ENCODE results near the gene SMOC1. TPM values are rescaled to one million over a fixed set of nuclear protein-coding genes. Genes with fewer than 3 reads are reported as not detected.

The SMOC1 gene
- total RNA-seq, 3 donors from 2014 or later (not counting 1 experiment from before 2014, with no cell fraction given), result not detected

DNA sequence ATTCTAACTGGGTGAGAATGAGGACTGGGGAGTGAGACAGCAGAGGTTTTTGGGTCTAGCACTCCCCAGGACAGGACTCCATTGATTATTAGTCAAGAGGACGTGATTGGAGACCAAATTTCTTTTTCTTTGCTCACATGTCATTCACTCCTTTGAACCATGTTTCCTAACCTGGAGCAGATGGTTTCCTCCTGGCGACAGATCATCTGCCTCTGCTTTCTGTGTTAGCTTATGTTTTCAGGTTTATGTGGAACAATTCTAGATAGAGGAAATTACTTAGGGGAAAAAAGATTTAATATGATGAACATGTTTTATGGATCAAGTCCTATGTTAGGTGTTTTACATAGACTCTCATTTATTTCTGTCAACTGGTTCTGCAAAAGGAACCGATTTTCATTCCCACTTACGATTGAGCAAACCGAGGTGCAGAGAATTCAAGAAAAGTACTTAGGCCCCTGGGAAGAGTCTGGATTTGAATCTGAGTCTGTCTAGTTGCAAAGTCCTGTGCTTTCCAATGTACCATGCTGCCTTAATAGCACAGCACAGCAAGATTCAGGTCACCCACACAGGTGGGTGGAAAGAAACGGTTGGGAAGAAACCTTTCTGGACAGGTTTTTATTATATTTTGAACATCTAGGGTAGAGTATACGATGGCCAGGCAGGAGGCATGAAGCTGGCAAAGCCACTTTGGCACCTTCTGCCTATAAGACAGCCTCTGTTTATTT, 30.8 kb downstream of the SMOC1 start:
- Histone ChIP-seq H3K27me3 (ENCODE audit: control insufficient read depth, insufficient read depth, low read length) (no peaks in the 10 kb centered on the region), H3K27ac (ENCODE audit: low read length) (no peak overlapping the region), H3K36me3 (ENCODE audit: control insufficient read depth, insufficient read depth, low read length) (no peaks in the 10 kb centered on the region), H3K4me1 (ENCODE audit: control insufficient read depth, insufficient read depth, low read length) (no peaks in the 10 kb centered on the region), H3K4me3 (ENCODE audit: low read length) (no peak overlapping the region), H3K9me3 (ENCODE audit: control insufficient read depth, insufficient read depth, low read length) (no peaks in the 10 kb centered on the region)
- ATAC-seq, result no peak
- Mint-ChIP-seq H3K27ac (no peak overlapping the region), H3K9me3 (no peaks in the 10 kb centered on the region), H3K36me3 (no peaks in the 10 kb centered on the region), H3K27me3 (ENCODE audit: low read depth in 2 of 2) (peaks cover under 1 to 2% of the 10 kb centered on the region in 2 donors), H3K4me1 (no peaks in the 10 kb centered on the region), H3K4me3 (no peak overlapping the region)
- DNase-seq, result no peak
- TF ChIP-seq, protein P1, sequence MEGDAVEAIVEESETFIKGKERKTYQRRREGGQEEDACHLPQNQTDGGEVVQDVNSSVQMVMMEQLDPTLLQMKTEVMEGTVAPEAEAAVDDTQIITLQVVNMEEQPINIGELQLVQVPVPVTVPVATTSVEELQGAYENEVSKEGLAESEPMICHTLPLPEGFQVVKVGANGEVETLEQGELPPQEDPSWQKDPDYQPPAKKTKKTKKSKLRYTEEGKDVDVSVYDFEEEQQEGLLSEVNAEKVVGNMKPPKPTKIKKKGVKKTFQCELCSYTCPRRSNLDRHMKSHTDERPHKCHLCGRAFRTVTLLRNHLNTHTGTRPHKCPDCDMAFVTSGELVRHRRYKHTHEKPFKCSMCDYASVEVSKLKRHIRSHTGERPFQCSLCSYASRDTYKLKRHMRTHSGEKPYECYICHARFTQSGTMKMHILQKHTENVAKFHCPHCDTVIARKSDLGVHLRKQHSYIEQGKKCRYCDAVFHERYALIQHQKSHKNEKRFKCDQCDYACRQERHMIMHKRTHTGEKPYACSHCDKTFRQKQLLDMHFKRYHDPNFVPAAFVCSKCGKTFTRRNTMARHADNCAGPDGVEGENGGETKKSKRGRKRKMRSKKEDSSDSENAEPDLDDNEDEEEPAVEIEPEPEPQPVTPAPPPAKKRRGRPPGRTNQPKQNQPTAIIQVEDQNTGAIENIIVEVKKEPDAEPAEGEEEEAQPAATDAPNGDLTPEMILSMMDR (IDR thresholded peaks at IDR 0.05), result no peak
- WGBS (ENCODE audit: insufficient coverage), result 88% methylated on average over 7 of the region's 7 CpGs
- intact Hi-C loops (cut with micrococcal nuclease), result no loop called here

DNA sequence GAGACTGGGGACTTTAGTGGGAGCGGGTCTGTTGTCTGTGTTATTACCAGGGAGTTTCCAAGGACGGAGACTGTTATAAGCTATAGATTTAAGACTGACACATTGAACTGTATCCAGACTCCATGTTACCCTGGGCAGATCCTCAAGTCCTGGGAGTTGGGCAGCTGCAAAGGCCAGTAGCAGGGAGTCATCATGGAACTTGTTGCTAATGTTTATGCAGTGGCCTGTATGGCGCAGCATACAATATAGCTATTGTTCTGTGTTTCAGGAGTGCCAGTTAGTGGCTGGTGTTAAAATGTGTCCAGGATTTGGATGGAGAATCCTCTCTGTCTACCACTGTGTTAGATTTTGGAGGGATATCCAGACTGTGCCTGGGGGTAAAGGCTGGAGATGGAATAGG, 31.7 kb downstream of the SMOC1 start:
- DNase-seq (no peak), ATAC-seq (no peak)
- Mint-ChIP-seq H3K4me3 (no peak overlapping the region), H3K36me3 (no peaks in the 10 kb centered on the region), H3K9me3 (no peaks in the 10 kb centered on the region), H3K27me3 (ENCODE audit: low read depth in 2 of 2) (peaks cover 9 to 11% of the 10 kb centered on the region in 2 donors), H3K4me1 (no peaks in the 10 kb centered on the region), H3K27ac (no peak overlapping the region)
- intact Hi-C loops (cut with micrococcal nuclease), result no loop called here
- WGBS (ENCODE audit: insufficient coverage), result 92% methylated on average over 3 of the region's 3 CpGs
- H3K27me3 ChIP-seq (ENCODE audit: control insufficient read depth, insufficient read depth, low read length), result no peaks in the 10 kb centered on the region
- TF ChIP-seq, protein P1 (IDR thresholded peaks at IDR 0.05), result no peak
- H3K36me3 ChIP-seq (ENCODE audit: control insufficient read depth, insufficient read depth, low read length), result no peaks in the 10 kb centered on the region
- H3K9me3 ChIP-seq (ENCODE audit: control insufficient read depth, insufficient read depth, low read length), result no peaks in the 10 kb centered on the region
- H3K27ac ChIP-seq (ENCODE audit: low read length), result no peak overlapping the region
- no peaks in the 10 kb centered on the region for H3K4me1 ChIP-seq (ENCODE audit: control insufficient read depth, insufficient read depth, low read length)
- no peak overlapping the region for H3K4me3 ChIP-seq (ENCODE audit: low read length)

DNA sequence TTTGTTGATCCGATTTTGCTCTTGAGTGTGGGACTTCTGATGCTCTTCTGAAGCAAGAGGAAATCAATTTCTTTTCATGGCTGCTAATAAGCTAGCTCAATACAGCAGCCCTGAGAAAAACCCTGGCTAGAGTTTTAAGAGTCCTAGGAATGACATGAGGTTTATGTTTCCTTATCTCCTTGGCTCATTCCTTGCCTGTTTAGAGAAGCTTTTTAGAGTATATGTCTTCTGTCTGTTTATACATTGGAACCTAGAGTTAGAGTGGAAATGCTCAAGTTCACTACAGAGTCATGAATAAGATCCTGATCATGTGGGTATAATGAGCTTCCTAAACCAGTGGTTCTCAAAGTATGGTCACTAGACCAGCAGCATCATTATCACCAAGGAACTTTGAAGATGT, 34.5 kb downstream of the SMOC1 start:
- no peak overlapping the region for H3K27ac Mint-ChIP-seq
- Histone ChIP-seq H3K4me1 (ENCODE audit: control insufficient read depth, insufficient read depth, low read length) (no peaks in the 10 kb centered on the region), H3K9me3 (ENCODE audit: control insufficient read depth, insufficient read depth, low read length) (no peaks in the 10 kb centered on the region), H3K27ac (ENCODE audit: low read length) (no peak overlapping the region), H3K36me3 (ENCODE audit: control insufficient read depth, insufficient read depth, low read length) (no peaks in the 10 kb centered on the region), H3K27me3 (ENCODE audit: control insufficient read depth, insufficient read depth, low read length) (no peaks in the 10 kb centered on the region), H3K4me3 (ENCODE audit: low read length) (no peak overlapping the region)
- intact Hi-C loops (cut with micrococcal nuclease), result no loop called here
- TF ChIP-seq, protein P1 (IDR thresholded peaks at IDR 0.05), result no peak
- no peak overlapping the region for H3K4me3 Mint-ChIP-seq
- peaks cover 18 to 24% of the 10 kb centered on the region in 2 donors for H3K27me3 Mint-ChIP-seq (ENCODE audit: low read depth in 2 of 2)
- DNase-seq, result no peak
- no peaks in the 10 kb centered on the region for H3K36me3 Mint-ChIP-seq
- ATAC-seq, result no peak
- 95% methylated on average over 1 of the region's 1 CpG for WGBS (ENCODE audit: insufficient coverage)
- H3K4me1 Mint-ChIP-seq, result no peaks in the 10 kb centered on the region
- no peaks in the 10 kb centered on the region for H3K9me3 Mint-ChIP-seq

DNA sequence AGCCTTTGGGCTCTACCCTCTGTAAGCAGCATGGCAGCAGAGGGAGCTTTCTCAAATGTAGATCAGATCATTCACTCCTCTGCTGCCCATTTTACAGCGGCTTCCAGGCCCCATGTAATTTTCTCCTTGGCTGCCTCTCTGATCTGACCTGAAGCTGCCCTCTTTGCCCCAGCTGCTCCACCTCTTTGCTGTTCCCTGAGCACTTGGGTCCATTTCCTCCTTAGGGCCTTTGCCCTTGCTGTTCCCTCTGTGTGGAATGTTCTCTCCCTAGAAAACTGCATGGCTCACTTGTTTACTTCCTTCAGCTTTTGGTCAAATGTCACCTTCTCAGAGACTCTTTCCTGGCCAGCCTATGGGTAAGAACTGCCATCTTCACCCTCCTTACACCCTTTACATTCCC, 37.2 kb downstream of the SMOC1 start:
- DNase-seq (no peak), ATAC-seq (no peak)
- no peaks in the 10 kb centered on the region for H3K9me3 Mint-ChIP-seq
- no peak overlapping the region for H3K27ac Mint-ChIP-seq
- H3K36me3 Mint-ChIP-seq, result no peaks in the 10 kb centered on the region
- Histone ChIP-seq H3K36me3 (ENCODE audit: control insufficient read depth, insufficient read depth, low read length) (no peaks in the 10 kb centered on the region), H3K27me3 (ENCODE audit: control insufficient read depth, insufficient read depth, low read length) (no peaks in the 10 kb centered on the region), H3K4me1 (ENCODE audit: control insufficient read depth, insufficient read depth, low read length) (no peaks in the 10 kb centered on the region), H3K9me3 (ENCODE audit: control insufficient read depth, insufficient read depth, low read length) (no peaks in the 10 kb centered on the region), H3K27ac (ENCODE audit: low read length) (no peak overlapping the region), H3K4me3 (ENCODE audit: low read length) (no peak overlapping the region)
- intact Hi-C loops (cut with micrococcal nuclease), result no loop called here
- peaks cover 18 to 24% of the 10 kb centered on the region in 2 donors for H3K27me3 Mint-ChIP-seq (ENCODE audit: low read depth in 2 of 2)
- no peak overlapping the region for H3K4me3 Mint-ChIP-seq
- 77% methylated on average over 1 of the region's 1 CpG for WGBS (ENCODE audit: insufficient coverage)
- TF ChIP-seq, protein P1 (IDR thresholded peaks at IDR 0.05), result no peak
- H3K4me1 Mint-ChIP-seq, result no peaks in the 10 kb centered on the region
